Pancreas (tissue), 10 donors: ENCODE data around the gene SPATS2. TPM values are rescaled to one million over a fixed set of nuclear protein-coding genes. Genes with fewer than 3 reads are reported as not detected.
"Not testable (repeated sequence)": the region's sequence is repeated elsewhere in the genome, so short reads cannot be mapped to it uniquely, and the experiment has no call there.

Experiments
- ATAC-seq, 4 donors: fragments of 200-7000 bp; cut with Tn5 transposase; one replicate each; pipeline versions ENCODE4 v1.8.0 to v1.9.1; 2020; ENCODE audit warnings: mild to moderate bottlenecking in 4 of 4, moderate library complexity in 4 of 4
- DNase-seq, 6 donors: peaks; one replicate each; pipeline ENCODE4 v3.0.0-alpha.2; 2020
- FAIRE-seq: peaks from 2 replicates; lab custom pipeline; 2012; peaks lifted over from hg19 to GRCh38; lab: Jason Lieb, UNC
- H3K27ac ChIP-seq, 4 donors: fragments of 200-600 bp; sonication (generic); 1 replicate in 3 of 4; 2 replicates in 1 of 4; pipeline versions ENCODE4 v1.5.0 to v1.8.0; 2020
- H3K27me3 ChIP-seq, 4 donors: fragments of 200-600 bp; one replicate each; pipeline ENCODE4 v1.8.0; 2021
- H3K36me3 ChIP-seq, 3 donors: fragments of 200-600 bp; sonication (generic) in 1 of 3; one replicate each; pipeline versions ENCODE4 v1.5.0 to v1.8.0; 2020 to 2021
- H3K4me1 ChIP-seq, 3 donors: fragments of 200-600 bp; one replicate each; pipeline ENCODE4 v1.8.0; 2021
- H3K4me3 ChIP-seq, 4 donors: fragments of 200-600 bp; sonication (generic) in 2 of 4; one replicate each; pipeline versions ENCODE4 v1.5.0 to v1.8.0; 2020 to 2021
- H3K9me3 ChIP-seq, 4 donors: fragments of 200-600 bp; one replicate each; pipeline ENCODE4 v1.8.0; 2021
- CTCF ChIP-seq, 4 donors: fragments of 200-600 bp; sonication (generic) in 3 of 4; IDR thresholded peaks; one replicate each; pipeline versions ENCODE4 v1.5.0 to v1.8.0; 2021; ENCODE audit warnings: antibody characterized with exemption in 4 of 4
- WGBS, 2 donors: extraction: QIAGEN DNeasy Blood & Tissue Kit; methylation state at CpG; one replicate each; pipeline ENCODE4 v1.1.7; 2013; 5-methylcytosine and 5-hydroxymethylcytosine counted together
- intact Hi-C, 3 donors: fragments of 100-400 bp; cut with DNase I; formaldehyde crosslinking; loops; one replicate each; pipeline versions ENCODE4 v1.11.1 to v1.14.2; 2022
- polyA plus RNA-seq, 2 donors: library from polyadenylated mRNA; stranded (reverse); fragments of 200-250 nt; gene quantifications; one replicate each; pipeline ENCODE4 v1.2.3, GENCODE V29; 2013
- total RNA-seq, 6 donors: library from RNA; stranded (reverse); fragmentation: NEBNext Ultra II Directional in 4 of 6; extraction: Animal tissue kit (Norgen Biotek cat#: 25700) in 4 of 6; gene quantifications; one replicate each; pipeline versions ENCODE4 v1.2.1 to v1.2.4, GENCODE V29; 2021 to 2023
- donor health status: healthy with polysubstance abuse.
- donor health status: DM: no; HTN: no; CAD: no; lungs with moderate emphysema.
- donor health status: DM: no; HTN: no; CAD: no.
- donor health status: control.
- donor health status: control.
- donor health status: Bipolar disorder and iron deficiency.
- donor health status: DM: yes; HTN: yes; CAD: no.
- donor health status: DM: no; HTN: no; CAD: no.
- donor health status: DM: no; HTN: no; CAD: no.
- donor health status: DM: yes; HTN: yes; CAD: no.

The SPATS2 gene
- total and polyA plus RNA-seq, 8 donors = 7.2 to 12.5 (median 9.4) TPM

- Histone ChIP-seq H3K4me1 (no peaks in the 10 kb centered on the region), H3K27me3 (no peaks in the 10 kb centered on the region), H3K36me3 (no peaks in the 10 kb centered on the region), H3K27ac (no peak overlapping the region), H3K9me3 (no peaks in the 10 kb centered on the region), H3K4me3 (no peak overlapping the region)
- intact Hi-C loops = no loop called here
- no peak for TF ChIP-seq CTCF (IDR thresholded peaks at IDR 0.05)
- no peak for DNase-seq
- no peak for FAIRE-seq
- WGBS, 2 donors = 78 to 85% methylated on average over 1 of the region's 1 CpG
- no peak for ATAC-seq
Observed at GRCh38 chr12:49417558-49417957, 50.3 kb downstream of the SPATS2 start.

GRCh38 chr12:49420556-49420955 is 53.3 kb downstream of the SPATS2 start:
- intact Hi-C loops = no loop called here
- no peak overlapping the region for H3K27ac ChIP-seq
- H3K4me3 ChIP-seq = no peak overlapping the region
- H3K36me3 ChIP-seq = no peaks in the 10 kb centered on the region
- H3K4me1 ChIP-seq = no peaks in the 10 kb centered on the region
- FAIRE-seq (no peak), ATAC-seq (no peak), DNase-seq (no peak)
- WGBS, 2 donors = 98% methylated on average over 4 of the region's 4 CpGs
- no peaks in the 10 kb centered on the region for H3K27me3 ChIP-seq
- TF ChIP-seq CTCF (IDR thresholded peaks at IDR 0.05) = no peak
- no peaks in the 10 kb centered on the region for H3K9me3 ChIP-seq

- DNase-seq (no peak), FAIRE-seq (no peak), ATAC-seq (no peak)
- no peaks in the 10 kb centered on the region for H3K36me3 ChIP-seq
- 96 to 100% methylated on average over 1 of the region's 1 CpG for WGBS, 2 donors
- H3K4me1 ChIP-seq = no peaks in the 10 kb centered on the region
- no peaks in the 10 kb centered on the region for H3K27me3 ChIP-seq
- TF ChIP-seq CTCF (IDR thresholded peaks at IDR 0.05) = no peak
- H3K4me3 ChIP-seq = no peak overlapping the region
- no peak overlapping the region for H3K27ac ChIP-seq
- H3K9me3 ChIP-seq = no peaks in the 10 kb centered on the region
- intact Hi-C loops = no loop called here
Observed at GRCh38 chr12:49422114-49422513, 54.9 kb downstream of the SPATS2 start.

- TF ChIP-seq CTCF (IDR thresholded peaks at IDR 0.05) = no peak
- Histone ChIP-seq H3K4me1 (no peaks in the 10 kb centered on the region), H3K9me3 (no peaks in the 10 kb centered on the region), H3K4me3 (no peak overlapping the region), H3K27ac (no peak overlapping the region), H3K27me3 (no peaks in the 10 kb centered on the region), H3K36me3 (no peaks in the 10 kb centered on the region)
- DNase-seq (no peak), FAIRE-seq (no peak), ATAC-seq (peak in 2 of 4 donors; percentile 63 to 72)
- intact Hi-C loops = no loop called here
- 86 to 88% methylated on average over 4 of the region's 4 CpGs for WGBS, 2 donors
Observed at GRCh38 chr12:49428793-49429192, 61.5 kb downstream of the SPATS2 start.

GRCh38 chr12:49432616-49433015 is 65.4 kb downstream of the SPATS2 start:
- intact Hi-C loops = no loop called here
- DNase-seq (no peak), FAIRE-seq (no peak), ATAC-seq (no peak)
- Histone ChIP-seq H3K36me3 (no peaks in the 10 kb centered on the region), H3K9me3 (no peaks in the 10 kb centered on the region), H3K27me3 (no peaks in the 10 kb centered on the region), H3K27ac (no peak overlapping the region), H3K4me1 (no peaks in the 10 kb centered on the region), H3K4me3 (no peak overlapping the region)
- no peak for TF ChIP-seq CTCF (IDR thresholded peaks at IDR 0.05)
- 95 to 97% methylated on average over 2 of the region's 2 CpGs for WGBS, 2 donors

- ATAC-seq, H3K4me1 ChIP-seq, FAIRE-seq, intact Hi-C loops, H3K27ac ChIP-seq, H3K36me3 ChIP-seq, H3K27me3 ChIP-seq, H3K4me3 ChIP-seq, H3K9me3 ChIP-seq: not testable (repeated sequence)
- DNase-seq = peak in 1 of 6 donors; percentile 43
- 77 to 95% methylated on average over 5 to 31 of the region's 31 CpGs for WGBS, 2 donors
Observed at GRCh38 chr12:49436799-49437198, 69.5 kb downstream of the SPATS2 start.
